ENCODE data around the gene CRIP3.

Gene CRIP3

GRCh38 chr6:43273707-43274106, 34.9 kb downstream of the CRIP3 start:
- no peak for DNase-seq (ENCODE audit: low read depth)

- no peak for DNase-seq (ENCODE audit: low read depth)
Observed at GRCh38 chr6:43271944-43272343, 36.7 kb downstream of the CRIP3 start.

- DNase-seq (ENCODE audit: low read depth): no peak
Observed at GRCh38 chr6:43271103-43271815, 37.4 kb downstream of the CRIP3 start.

- peak; percentile 30 for DNase-seq (ENCODE audit: low read depth)
Observed at GRCh38 chr6:43269273-43270007, 39.2 kb downstream of the CRIP3 start.

GRCh38 chr6:43268782-43269272, 39.8 kb downstream of the CRIP3 start:
- DNase-seq (ENCODE audit: low read depth): no peak

GRCh38 chr6:43268355-43268700, 40.3 kb downstream of the CRIP3 start:
- DNase-seq (ENCODE audit: low read depth): no peak

- DNase-seq (ENCODE audit: low read depth): no peak
Observed at GRCh38 chr6:43267619-43268354, 40.8 kb downstream of the CRIP3 start.

- DNase-seq (ENCODE audit: low read depth): no peak
Observed at GRCh38 chr6:43265564-43265963, 43.1 kb downstream of the CRIP3 start.

GRCh38 chr6:43264599-43265145, 44.0 kb downstream of the CRIP3 start:
- DNase-seq (ENCODE audit: low read depth): no peak

GRCh38 chr6:43263314-43264178, 45.1 kb downstream of the CRIP3 start:
- DNase-seq (ENCODE audit: low read depth): peak; percentile 64

- no peak for DNase-seq (ENCODE audit: low read depth)
Observed at GRCh38 chr6:43262780-43263313, 45.8 kb downstream of the CRIP3 start.

GRCh38 chr6:43262000-43262779, 46.4 kb downstream of the CRIP3 start:
- no peak for DNase-seq (ENCODE audit: low read depth)

- DNase-seq (ENCODE audit: low read depth): no peak
Observed at GRCh38 chr6:43261198-43261597, 47.4 kb downstream of the CRIP3 start.

GRCh38 chr6:43260791-43261190, 47.8 kb downstream of the CRIP3 start:
- DNase-seq (ENCODE audit: low read depth): no peak

- DNase-seq (ENCODE audit: low read depth): no peak
Observed at GRCh38 chr6:43258807-43259686, 49.6 kb downstream of the CRIP3 start.

GRCh38 chr6:43258180-43258579, 50.4 kb downstream of the CRIP3 start:
- no peak for DNase-seq (ENCODE audit: low read depth)

- no peak for DNase-seq (ENCODE audit: low read depth)
Observed at GRCh38 chr6:43257367-43258145, 51.1 kb downstream of the CRIP3 start.

GRCh38 chr6:43256670-43257366, 51.8 kb downstream of the CRIP3 start:
- DNase-seq (ENCODE audit: low read depth): no peak

Measured in activated T-cell treated with anti-CD3 and anti-CD28 coated beads for 24 hours (primary cell).